Activated B cell treated with CpG ODN at 0.5 μM for 24 hours (primary cell): ENCODE data around the gene ROR2. TPM values are rescaled to one million over a fixed set of nuclear protein-coding genes. Genes with fewer than 3 reads are reported as not detected.

Source experiments
- ATAC-seq: fragments of 200-7000 bp; cut with Tn5 transposase; one replicate; pipeline ENCODE4 v1.10.0; 2021; ENCODE audit warnings: low read depth, mild to moderate bottlenecking, moderate library complexity
- CTCF ChIA-PET: fragments of 350-600 bp; sonication (Branson Sonifier 250); formaldehyde crosslinking; loops from one replicate; lab custom pipeline; 2021; ENCODE audit warnings: antibody characterized with exemption; lab: Charles Lee
- POLR2A ChIA-PET: fragments of 350-600 bp; sonication (Branson Sonifier 250); formaldehyde crosslinking; loops from one replicate; lab custom pipeline; 2021; ENCODE audit warnings: antibody characterized with exemption; lab: Charles Lee
- DNase-seq: peaks from one replicate; pipeline ENCODE4 v3.0.0; 2022
- H3K27ac Mint-ChIP-seq: one replicate; pipeline ENCODE4 v1.8.0; 2020; ENCODE audit warnings: mixed read lengths
- H3K27me3 Mint-ChIP-seq: one replicate; pipeline ENCODE4 v1.8.0; 2021; ENCODE audit warnings: mixed read lengths
- H3K36me3 Mint-ChIP-seq: one replicate; pipeline ENCODE4 v1.8.0; 2021; ENCODE audit warnings: low read depth, mixed read lengths
- H3K4me1 Mint-ChIP-seq: one replicate; pipeline ENCODE4 v1.8.0; 2021; ENCODE audit warnings: mixed read lengths
- H3K4me3 Mint-ChIP-seq: one replicate; pipeline ENCODE4 v1.8.0; 2020; ENCODE audit warnings: mild to moderate bottlenecking, mixed read lengths
- H3K9me3 Mint-ChIP-seq: one replicate; pipeline ENCODE4 v1.8.0; 2020; ENCODE audit warnings: mixed read lengths
- intact Hi-C: fragments of 100-400 bp; cut with micrococcal nuclease; formaldehyde crosslinking; loops from one replicate; pipeline ENCODE4 v1.15.1; 2024
- total RNA-seq: library from RNA; stranded (reverse); gene quantifications from 2 replicates; pipeline ENCODE4 v1.2.3, GENCODE V29; 2022
- TF ChIP-seq, protein P1 (sequence below): fragments of 200-600 bp; IDR thresholded peaks from one replicate; pipeline ENCODE4 v1.8.0; 2022; ENCODE audit warnings: antibody characterized with exemption, mild to moderate bottlenecking

The ROR2 gene
- total RNA-seq, 1 donor from 2014 or later, result not detected

DNA sequence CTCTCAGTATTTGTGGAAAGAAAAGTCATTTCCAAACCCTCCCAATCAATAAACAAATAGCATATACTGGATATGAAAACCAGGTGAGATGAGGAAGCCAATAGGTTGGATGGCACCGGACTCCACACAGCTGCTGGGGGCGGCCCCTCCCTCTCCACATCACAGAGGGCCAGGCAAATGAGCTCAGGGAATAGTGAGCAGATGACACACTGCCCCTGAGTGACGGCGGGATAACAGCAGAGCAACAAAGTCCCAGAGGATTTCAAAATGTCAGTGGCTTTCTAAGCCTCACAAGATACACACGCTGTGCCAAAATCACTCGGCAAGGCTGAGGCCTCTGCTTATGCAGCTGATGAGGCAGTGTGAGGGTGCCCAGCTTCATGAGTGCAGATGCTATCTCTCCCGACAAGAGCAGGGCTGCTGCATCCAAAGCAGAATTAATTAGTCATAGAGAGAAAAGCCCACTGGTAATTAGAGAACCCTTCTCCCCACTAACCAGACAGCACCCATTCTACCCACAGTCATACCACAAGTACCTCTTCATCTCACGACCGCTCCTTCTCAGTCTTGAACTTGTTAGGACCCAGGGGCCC, 291.4 kb downstream of the ROR2 start:
- ChIA-PET CTCF (interaction anchor here (1.3 to 1.8 kb wide), 2 partner anchors 70 to 76 kb away, joined by 3 to 6 read pairs; no protein-coding TSS in a partner anchor), POLR2A (no interaction called here)
- Mint-ChIP-seq H3K27ac (no peak overlapping the region), H3K36me3 (no peaks in the 10 kb centered on the region), H3K4me1 (no peaks in the 10 kb centered on the region), H3K9me3 (no peaks in the 10 kb centered on the region), H3K27me3 (peaks cover 4% of the 10 kb centered on the region), H3K4me3 (no peak overlapping the region)
- intact Hi-C loops, result no loop called here
- TF ChIP-seq, protein P1, sequence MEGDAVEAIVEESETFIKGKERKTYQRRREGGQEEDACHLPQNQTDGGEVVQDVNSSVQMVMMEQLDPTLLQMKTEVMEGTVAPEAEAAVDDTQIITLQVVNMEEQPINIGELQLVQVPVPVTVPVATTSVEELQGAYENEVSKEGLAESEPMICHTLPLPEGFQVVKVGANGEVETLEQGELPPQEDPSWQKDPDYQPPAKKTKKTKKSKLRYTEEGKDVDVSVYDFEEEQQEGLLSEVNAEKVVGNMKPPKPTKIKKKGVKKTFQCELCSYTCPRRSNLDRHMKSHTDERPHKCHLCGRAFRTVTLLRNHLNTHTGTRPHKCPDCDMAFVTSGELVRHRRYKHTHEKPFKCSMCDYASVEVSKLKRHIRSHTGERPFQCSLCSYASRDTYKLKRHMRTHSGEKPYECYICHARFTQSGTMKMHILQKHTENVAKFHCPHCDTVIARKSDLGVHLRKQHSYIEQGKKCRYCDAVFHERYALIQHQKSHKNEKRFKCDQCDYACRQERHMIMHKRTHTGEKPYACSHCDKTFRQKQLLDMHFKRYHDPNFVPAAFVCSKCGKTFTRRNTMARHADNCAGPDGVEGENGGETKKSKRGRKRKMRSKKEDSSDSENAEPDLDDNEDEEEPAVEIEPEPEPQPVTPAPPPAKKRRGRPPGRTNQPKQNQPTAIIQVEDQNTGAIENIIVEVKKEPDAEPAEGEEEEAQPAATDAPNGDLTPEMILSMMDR, result no peak
- ATAC-seq, result peak; percentile 60
- no peak for DNase-seq

DNA sequence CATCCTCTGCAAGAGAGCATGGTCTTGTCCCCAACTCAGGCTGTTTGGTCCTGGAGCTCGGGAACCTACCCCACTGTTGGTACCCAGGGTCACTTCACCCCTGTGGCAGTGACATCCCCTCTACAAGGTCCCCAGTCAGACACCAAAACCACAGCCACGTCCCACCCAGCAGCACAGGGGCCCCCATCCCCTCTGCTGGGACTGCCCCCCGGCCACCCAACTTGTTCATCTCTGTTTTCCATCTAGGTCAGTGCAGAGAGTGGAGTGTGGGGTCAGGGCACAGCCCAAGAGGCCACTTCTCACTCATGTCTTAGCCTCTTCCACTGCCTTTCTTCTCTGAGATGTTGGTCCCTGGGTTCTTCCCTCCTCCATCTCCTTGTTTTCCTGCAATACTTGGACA, 292.5 kb downstream of the ROR2 start:
- POLR2A ChIA-PET, result no interaction called here
- no peak for ATAC-seq
- H3K4me3 Mint-ChIP-seq, result no peak overlapping the region
- TF ChIP-seq, protein P1, result no peak
- intact Hi-C loops, result no loop called here
- no peak overlapping the region for H3K27ac Mint-ChIP-seq
- peaks cover 4% of the 10 kb centered on the region for H3K27me3 Mint-ChIP-seq
- DNase-seq, result no peak
- H3K36me3 Mint-ChIP-seq, result no peaks in the 10 kb centered on the region
- CTCF ChIA-PET, result no interaction called here
- no peaks in the 10 kb centered on the region for H3K9me3 Mint-ChIP-seq
- no peaks in the 10 kb centered on the region for H3K4me1 Mint-ChIP-seq

DNA sequence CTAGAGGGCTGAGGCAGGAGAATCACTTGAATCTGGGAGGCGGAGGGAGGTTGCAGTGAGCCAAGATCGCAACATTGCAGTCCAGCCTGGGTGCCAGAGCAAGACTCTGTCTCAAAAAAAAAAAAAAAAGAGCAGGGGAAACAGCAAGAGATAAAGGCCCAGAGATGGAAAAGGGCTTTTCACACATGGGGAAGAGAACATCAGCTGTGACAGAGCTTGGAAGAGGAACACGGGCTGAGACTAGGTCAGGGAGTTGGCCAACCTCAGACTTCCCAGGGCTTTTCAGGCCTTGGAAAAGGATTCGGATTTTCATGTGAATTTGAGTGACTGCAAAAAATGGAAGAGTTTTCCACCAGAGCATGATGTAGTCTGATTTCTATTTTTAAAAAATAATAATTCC, 294.4 kb downstream of the ROR2 start:
- Mint-ChIP-seq H3K36me3 (no peaks in the 10 kb centered on the region), H3K4me3 (no peak overlapping the region), H3K4me1 (no peaks in the 10 kb centered on the region), H3K9me3 (no peaks in the 10 kb centered on the region), H3K27me3 (peaks cover 8% of the 10 kb centered on the region), H3K27ac (no peak overlapping the region)
- TF ChIP-seq, protein P1, result no peak
- ChIA-PET POLR2A (no interaction called here), CTCF (no interaction called here)
- DNase-seq (no peak), ATAC-seq (no peak)
- intact Hi-C loops, result no loop called here

DNA sequence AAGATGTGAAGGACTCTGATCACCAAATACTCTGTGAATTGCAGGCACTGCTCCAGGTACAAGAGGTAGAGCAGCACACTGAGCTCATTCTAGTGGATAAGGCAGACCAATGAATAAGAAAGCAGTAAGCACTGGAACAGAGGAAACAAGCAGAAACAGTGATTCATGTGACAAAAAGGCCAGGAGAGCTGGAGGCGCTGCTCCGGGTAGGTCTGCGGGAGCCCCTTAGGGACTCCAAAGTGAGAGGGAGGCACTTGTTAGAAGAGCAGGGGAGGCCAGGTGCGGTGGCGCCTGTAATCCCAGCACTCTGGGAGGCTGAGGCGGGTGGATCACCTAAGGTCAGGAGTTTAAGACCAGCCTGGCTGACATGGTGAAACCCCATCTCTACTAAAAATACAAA, 294.8 kb downstream of the ROR2 start:
- POLR2A ChIA-PET, result no interaction called here
- intact Hi-C loops, result no loop called here
- no peak for DNase-seq
- TF ChIP-seq, protein P1, result no peak
- CTCF ChIA-PET, result no interaction called here
- H3K27me3 Mint-ChIP-seq, result peaks cover 8% of the 10 kb centered on the region
- H3K36me3 Mint-ChIP-seq, result no peaks in the 10 kb centered on the region
- no peaks in the 10 kb centered on the region for H3K9me3 Mint-ChIP-seq
- no peak overlapping the region for H3K27ac Mint-ChIP-seq
- no peak overlapping the region for H3K4me3 Mint-ChIP-seq
- H3K4me1 Mint-ChIP-seq, result no peaks in the 10 kb centered on the region
- ATAC-seq, result no peak

DNA sequence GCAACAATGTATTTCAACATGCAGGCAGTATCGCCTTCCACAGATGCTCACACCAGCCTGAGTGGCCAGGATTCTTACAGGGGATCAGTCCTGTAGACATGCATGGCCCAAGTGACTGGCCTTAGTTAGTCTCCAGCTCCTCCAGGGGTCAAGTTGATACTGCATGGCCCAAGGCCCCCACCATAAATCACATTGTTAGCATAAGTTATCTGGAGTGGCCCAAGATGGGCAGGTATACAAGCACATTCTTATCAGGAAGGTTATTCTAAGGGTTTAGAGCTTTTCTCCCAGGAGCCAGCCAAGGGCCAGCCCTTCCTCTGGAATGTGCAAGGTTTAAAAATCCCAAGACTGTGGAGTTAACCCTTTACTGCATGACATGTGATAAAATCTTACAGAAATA, 295.5 kb downstream of the ROR2 start:
- ChIA-PET POLR2A (no interaction called here), CTCF (no interaction called here)
- DNase-seq (no peak), ATAC-seq (no peak)
- intact Hi-C loops, result no loop called here
- Mint-ChIP-seq H3K4me1 (no peaks in the 10 kb centered on the region), H3K36me3 (no peaks in the 10 kb centered on the region), H3K4me3 (no peak overlapping the region), H3K9me3 (no peaks in the 10 kb centered on the region), H3K27ac (no peak overlapping the region), H3K27me3 (peaks cover 10% of the 10 kb centered on the region)
- TF ChIP-seq, protein P1, result no peak
